GM18861 (cell line): ENCODE data around the gene GAPVD1.
"Not testable (repeated sequence)": the region's sequence is repeated elsewhere in the genome, so short reads cannot be mapped to it uniquely, and the experiment has no call there.

ENCODE experiments used
- ATAC-seq: cut with Tn5 transposase; IDR thresholded peaks from one replicate; pipeline ENCODE4 v1.9.1; 2021; ENCODE audit not compliant: unreplicated experiment

GAPVD1 gene

DNA sequence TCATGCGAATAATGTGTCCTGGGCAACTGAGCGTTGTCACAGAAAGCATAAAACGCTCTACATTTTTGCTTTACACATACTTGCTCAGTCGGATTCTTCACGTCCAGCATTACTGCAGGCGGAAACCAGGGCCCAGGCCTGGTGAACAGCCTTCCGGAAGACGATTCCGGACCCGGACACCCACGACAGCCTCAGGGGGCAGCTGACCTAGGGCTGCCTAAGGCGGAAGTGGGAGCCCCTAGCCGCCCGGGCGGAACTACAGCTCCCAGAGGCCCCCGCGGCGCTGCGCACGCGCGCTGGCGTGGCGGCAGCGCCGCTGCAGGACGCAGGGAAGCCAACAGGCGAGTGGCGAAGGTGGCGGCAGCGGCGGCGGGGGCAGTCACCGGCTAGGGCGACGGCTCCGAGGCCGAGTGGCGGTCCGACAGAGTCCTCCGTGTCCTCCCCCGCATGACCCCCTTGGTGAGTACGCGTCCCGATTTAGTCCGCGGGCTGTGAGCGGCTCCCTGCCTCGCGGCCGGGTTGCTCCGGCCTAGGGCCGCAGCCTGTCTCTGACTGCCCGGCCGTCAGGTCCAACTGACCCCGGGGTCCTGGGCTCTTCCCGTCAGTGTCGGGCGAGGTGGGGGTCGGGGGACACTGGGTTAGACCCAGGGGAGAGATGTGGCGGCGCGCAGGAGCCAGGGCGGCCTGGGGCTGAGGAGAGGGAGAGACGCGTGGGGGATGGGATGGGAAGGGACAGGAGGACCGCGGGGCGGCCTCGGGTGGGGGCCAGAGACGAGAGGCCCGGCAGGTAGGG, at the start of gene GAPVD1:
TSS of gene GAPVD1 (plus strand) at position 326 of the 793 bp plus-strand sequence. CDS start 37,096 bp downstream, outside the sequence.
- peak; percentile 86 for ATAC-seq

- ATAC-seq = no peak
Observed at GRCh38 chr9:125214186-125214585, 47.4 kb upstream of the GAPVD1 start.

DNA sequence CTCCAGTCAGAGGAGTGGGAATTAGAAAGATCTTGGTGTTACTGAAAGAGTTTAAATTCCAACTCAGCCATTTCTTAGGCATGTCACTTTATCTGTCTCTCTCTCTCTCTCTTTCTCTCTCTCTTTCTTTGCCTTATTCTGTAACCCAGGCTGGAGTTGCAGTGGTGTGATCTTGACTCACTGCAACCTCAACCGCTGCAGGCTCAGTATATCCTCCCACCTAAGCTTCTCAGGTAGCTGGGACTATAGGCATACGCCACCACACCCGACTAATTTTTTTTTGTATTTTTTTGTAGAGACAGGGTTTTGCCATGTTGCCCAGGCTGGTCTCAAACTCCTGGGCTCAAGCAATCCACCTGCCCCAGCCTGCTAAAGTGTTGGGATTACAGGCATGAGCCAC, 43.0 kb upstream of the GAPVD1 start:
- no peak for ATAC-seq

DNA sequence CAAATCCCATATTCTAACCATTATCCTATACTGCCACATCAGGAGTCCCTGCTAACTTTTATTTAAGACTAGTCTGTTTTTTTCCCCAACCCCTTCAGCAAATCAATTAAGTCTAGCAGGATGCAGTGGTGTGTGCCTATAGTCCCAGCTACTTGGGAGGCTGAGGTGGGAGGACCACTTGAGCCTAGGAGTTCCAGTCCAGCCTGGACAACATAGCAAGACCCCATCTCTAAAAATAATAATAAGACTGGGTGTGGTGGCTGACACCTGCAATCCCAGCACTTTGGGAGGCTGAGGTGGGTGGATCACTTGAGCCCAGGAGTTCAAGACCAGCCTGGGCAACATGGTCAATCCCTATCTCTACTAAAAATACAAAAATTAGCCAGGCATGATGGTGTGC, 36.8 kb upstream of the GAPVD1 start:
- not testable (repeated sequence) for ATAC-seq

DNA sequence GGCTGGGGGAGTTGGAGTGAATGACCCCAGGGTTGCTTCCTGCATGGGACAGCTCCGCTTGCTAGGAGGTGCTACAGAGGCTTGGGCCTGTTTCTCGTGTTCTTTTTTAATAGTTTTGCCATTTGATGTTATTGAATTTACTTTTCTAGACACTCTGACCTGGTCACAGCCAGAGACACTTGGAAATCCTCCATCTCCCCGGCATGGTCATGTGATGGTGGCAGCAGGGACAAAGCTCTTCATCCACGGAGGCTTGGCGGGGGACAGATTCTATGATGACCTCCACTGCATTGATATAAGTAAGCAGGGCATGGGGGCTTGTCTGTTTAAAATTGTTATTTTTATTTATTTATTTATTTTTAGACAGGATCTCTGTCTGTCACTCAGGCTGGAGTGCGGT, 33.9 kb upstream of the GAPVD1 start:
- no peak for ATAC-seq

DNA sequence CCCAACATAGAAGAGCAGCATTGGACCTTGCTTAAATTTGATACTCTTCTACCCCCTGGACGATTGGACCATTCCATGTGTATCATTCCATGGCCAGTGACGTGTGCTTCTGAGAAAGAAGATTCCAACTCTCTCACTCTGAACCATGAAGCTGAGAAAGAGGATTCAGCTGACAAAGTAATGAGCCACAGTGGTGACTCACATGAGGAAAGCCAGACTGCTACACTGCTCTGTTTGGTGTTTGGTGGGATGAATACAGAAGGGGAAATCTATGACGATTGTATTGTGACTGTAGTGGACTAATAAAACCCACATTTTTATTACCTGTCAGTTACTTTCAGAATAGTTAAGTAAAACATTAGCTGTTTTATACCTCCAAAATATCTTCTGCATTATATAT, 27.9 kb upstream of the GAPVD1 start:
- ATAC-seq = no peak

- ATAC-seq = not testable (repeated sequence)
Observed at GRCh38 chr9:125234099-125234498, 27.5 kb upstream of the GAPVD1 start.

GRCh38 chr9:125235804-125236519, 25.7 kb upstream of the GAPVD1 start:
- no peak for ATAC-seq

DNA sequence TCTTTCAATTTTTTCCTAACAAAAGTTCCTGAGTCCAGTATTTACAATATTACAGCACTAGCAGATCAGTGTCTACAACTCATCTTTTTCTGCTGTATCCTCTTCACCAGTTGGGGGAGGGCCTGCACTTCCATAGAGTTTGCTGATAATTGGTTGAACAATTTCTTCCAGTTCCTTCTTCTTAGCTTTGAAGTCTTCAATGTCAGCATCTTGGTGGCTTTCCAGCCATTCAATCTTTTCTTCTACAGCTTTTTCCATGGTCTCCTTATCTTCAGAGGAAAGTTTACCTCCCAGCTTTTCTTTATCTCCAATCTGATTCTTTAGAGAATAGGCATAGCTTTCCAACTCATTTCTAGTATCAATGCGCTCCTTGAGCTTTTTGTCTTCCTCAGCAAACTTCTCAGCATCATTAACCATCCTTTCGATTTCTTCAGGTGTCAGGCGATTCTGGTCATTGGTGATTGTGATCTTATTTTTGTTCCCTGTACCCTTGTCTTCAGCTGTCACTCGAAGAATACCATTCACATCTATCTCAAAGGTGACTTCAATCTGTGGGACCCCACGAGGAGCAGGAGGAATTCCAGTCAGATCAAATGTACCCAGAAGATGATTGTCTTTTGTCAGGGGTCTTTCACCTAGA, 25.0 kb upstream of the GAPVD1 start:
- not testable (repeated sequence) for ATAC-seq

DNA sequence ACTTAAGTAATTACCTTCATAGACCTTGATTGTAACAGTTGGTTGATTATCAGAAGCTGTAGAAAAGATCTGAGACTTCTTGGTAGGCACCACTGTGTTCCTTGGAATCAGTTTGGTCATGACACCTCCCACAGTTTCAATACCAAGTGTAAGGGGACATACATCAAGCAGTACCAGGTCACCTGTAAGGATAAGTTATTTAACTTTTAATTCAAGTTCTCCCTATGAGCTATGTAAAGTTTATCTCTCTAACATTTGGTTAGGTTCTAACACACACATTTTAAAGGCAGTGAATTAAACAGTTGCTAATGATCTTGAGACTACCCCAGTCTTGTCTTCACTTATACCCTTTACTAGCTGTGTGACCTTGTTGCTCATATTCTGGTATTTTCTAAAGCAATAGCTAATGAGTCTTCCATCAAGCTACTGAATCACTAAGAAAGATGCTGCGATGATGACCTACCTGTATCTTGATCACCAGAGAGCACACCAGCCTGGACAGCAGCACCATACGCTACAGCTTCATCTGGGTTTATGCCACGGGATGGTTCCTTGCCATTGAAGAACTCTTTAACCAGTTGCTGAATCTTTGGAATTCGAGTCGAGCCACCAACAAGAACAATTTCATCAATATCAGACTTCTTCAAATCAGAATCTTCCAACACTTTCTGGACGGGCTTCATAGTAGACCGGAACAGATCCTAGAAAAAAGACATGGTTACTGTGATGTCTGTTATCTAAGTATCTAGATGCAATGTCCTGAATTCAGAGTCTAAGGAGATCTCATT, 23.3 kb upstream of the GAPVD1 start:
- no peak for ATAC-seq

- ATAC-seq = no peak
Observed at GRCh38 chr9:125238915-125239446, 22.6 kb upstream of the GAPVD1 start.

- ATAC-seq = no peak
Observed at GRCh38 chr9:125239631-125240597, 21.7 kb upstream of the GAPVD1 start.

- ATAC-seq = no peak
Observed at GRCh38 chr9:125240649-125240999, 21.0 kb upstream of the GAPVD1 start.

GRCh38 chr9:125241000-125241862, 20.4 kb upstream of the GAPVD1 start, which contains the start of gene HSPA5:
HSPA5 (minus strand) TSS chr9:125241343; CDS start chr9:125241126, 217 bp downstream.
- peak; percentile 86 for ATAC-seq

- peak; percentile 8 for ATAC-seq
Observed at GRCh38 chr9:125241863-125242739, 19.5 kb upstream of the GAPVD1 start.

DNA sequence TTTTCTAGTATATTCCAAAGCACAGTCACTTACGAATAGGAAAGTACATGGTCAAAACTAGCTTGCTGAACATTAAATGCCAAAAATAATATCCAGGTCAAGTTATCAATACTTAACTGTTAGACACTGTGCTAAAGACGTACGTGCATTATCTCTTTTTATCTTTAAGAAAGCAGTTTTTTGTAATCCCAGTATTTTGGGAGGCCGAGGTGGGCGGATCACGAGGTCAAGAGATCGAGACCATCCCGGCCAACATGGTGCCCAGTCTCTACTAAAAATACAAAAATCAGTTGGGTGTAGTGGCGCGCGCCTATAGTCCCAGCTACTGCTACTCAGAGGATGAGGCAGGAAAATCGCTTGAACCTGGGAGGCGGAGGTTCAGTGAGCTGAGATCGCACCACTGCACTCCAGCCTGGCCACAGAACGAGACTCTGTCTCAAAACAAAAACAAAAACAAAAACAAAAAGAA, 17.8 kb upstream of the GAPVD1 start:
- ATAC-seq = no peak

DNA sequence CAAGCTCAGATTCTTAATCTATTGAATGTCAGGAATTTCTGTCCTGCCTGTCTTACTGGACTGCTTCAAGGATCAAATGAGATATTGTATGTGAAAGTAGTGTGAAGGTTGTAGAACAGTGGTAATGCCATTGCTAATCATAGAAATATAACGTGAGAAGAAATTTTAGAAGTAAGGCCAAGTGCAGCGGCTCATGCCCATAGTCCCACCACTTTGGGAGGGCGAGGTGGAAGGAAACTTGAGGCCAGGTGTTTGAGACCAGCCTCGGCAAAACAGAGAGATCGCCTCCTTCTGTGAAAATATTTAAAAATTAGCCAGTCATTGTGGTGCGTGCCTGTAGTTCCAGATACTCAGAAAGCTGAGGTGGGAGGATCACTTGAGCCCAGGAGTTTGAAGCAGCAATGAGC, 15.4 kb upstream of the GAPVD1 start:
- no peak for ATAC-seq

- ATAC-seq = no peak
Observed at GRCh38 chr9:125254231-125254630, 7.4 kb upstream of the GAPVD1 start.
